Mammary microvascular endothelial cell (primary cell): ENCODE measurements around the gene ZNF628. TPM values are rescaled to one million over a fixed set of nuclear protein-coding genes. Genes with fewer than 3 reads are reported as not detected.

ENCODE experiments used
- total RNA-seq: library from RNA; depleted of rRNA; stranded (reverse); fragments of >200 nt; gene quantifications from 2 replicates; pipeline ENCODE4 v1.2.3, GENCODE V29; 2015

The ZNF628 gene
- 3.9 and 8.3 TPM in 2 replicates for total RNA-seq

GRCh38 chr19:55476100-55476775 lies at the start of gene ZNF628:
Gene ZNF628, plus strand, starts transcription at chr19:55476617. Its CDS starts 3,294 bp downstream, at chr19:55479911.

DNA sequence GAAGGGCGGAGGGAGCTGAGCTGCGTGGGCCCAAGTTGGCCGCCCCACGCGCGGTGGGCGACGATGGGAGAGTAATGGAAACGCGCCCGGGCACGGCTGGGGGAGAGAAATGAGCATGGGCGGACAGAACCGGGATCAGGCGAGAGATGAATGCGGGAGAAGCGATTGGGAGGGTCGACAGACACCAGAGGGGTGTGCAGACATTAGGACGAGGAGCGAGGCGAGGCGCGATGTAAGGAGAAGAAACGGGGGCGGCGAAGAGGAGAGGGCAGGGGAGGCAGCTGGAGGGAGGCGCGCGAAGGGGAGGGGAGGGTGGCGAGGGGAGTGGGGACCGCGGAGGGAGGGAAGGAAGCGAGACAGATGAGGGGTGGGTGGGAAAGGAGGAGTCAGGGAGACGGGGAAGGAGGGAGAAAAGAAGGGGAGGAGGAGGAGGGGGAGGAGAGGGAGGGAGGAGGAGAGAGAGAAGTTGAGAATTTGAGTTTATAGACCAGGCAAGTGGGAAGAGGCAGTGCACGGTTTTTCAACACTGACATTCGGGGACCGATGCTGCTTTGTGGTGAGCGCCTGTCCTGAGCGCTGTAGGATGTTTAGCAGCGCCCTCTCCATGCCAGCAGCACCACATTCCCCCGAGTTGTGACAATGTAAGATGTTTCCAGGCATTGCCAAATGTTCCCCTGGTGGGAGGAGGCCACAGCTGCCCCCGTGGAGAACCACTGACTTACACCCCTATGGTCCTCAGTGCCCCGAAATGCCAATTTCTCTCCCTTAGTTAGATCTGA lies 33.2 kb upstream of the ZNF628 start, which contains the start of gene SHISA7:
SHISA7 (minus strand) TSS at position 256 of the 779 bp plus-strand sequence. CDS start 437 bp downstream, outside the sequence.

DNA sequence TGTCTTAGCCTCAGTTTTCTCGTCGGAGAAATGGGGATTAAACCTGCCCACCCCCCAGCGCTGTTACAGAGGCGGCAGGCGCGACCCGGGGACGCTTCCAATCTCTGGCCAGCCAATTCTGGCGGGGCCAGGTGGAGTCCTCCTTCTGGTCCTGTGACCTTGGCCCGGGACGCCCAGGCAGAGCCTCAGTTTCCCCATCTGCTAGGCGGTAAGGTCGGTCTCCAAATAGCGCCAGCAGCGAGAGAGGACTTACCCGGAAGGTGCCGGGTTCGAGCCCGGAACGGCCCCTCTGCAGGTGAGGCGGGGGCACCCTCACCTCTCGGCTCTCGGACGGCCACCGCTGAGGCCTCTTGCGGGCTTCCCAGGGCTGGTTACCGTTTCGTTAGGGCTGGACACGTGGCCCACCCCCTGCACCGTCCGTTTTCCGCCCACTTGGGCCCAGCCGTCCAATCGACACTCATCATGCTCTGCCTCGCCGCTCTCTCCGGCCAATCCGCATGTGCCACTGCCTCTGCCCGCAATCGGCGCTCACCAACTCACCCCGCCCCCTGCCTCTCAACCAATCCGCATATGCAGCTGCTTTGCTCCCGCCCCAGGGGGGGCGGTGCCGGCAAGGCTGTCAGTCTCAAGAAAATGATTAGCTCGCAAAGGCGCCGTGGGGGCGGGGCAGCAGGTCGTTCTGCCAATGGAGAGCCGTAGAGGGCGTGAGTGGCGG lies 15.0 kb upstream of the ZNF628 start, which contains the start of gene ISOC2:
ISOC2 (minus strand) TSS at position 384 of the 715 bp plus-strand sequence. CDS start 5,156 bp downstream, outside the sequence.

GRCh38 chr19:55464662-55465054 lies 11.8 kb upstream of the ZNF628 start, which contains the start of gene C19orf85:
Gene C19orf85, minus strand, starts transcription at chr19:55464751. Its CDS starts 197 bp downstream, at chr19:55464554.

DNA sequence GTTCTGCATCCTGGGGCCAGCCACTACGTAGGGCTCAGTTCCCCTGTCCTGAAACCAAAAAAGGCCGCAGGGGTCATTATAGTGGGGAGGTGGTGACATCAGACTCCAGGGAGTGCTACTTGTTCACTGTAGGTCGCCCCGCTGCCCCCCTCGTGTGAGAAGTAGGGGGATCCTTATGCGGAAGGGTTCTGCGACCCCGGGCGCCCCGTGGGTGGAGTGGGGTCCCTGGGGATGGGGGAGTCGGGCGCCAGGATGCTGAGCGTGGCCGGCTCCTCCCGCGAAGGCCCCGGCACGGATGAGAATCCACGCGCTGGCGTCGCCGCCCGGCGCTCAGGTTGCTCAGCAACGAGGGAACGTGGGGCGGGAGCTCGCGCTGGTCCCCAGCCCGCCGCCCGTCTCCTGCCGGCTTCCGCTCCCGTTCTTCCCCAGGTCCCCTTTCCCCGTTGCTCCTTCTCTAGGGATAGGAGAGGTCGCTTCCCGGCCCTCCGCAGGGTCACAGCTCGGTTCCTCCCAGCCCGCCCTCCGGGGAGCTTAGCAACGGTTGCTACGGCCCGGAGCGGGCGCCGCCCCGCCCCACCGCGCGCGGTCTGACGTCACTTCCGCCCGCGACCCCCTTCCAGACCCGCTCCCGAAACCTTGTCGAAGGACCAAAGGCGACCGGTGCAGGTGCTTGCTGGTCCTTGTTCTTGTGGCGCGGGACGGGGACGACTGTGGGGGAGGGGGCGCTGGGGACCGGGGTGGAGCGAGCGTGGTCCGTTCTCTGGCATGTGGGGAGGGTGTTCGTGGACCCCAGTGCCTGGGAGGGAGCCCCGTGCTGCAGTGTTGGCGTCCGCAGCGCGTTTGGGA lies 8.4 kb downstream of the ZNF628 start, which contains the start of gene NAT14:
NAT14 (plus strand) TSS at position 596 of the 846 bp plus-strand sequence. CDS start 521 bp downstream, outside the sequence.

GRCh38 chr19:55487924-55488687 lies 11.7 kb downstream of the ZNF628 start, which contains the start of gene SSC5D:
Gene SSC5D, plus strand, starts transcription at chr19:55488436. Its CDS starts 154 bp downstream, at chr19:55488590.

Other genes starting within 250 kb of the ZNF628 start
- 0.27 and 1.7 TPM in 2 replicates for gene TMEM86B, start 247.9 kb upstream of the ZNF628 start, total RNA-seq
- gene PPP6R1, start 217.6 kb upstream of the ZNF628 start, total RNA-seq = 44.7 and 51.5 TPM in 2 replicates
- 44.3 and 63.8 TPM in 2 replicates for gene HSPBP1, start 196.5 kb upstream of the ZNF628 start, total RNA-seq
- 0.25 and 0.27 TPM in 2 replicates for gene BRSK1, start 192.6 kb upstream of the ZNF628 start, total RNA-seq
- gene TMEM150B, start 151.3 kb upstream of the ZNF628 start, total RNA-seq = not detected in 2 replicates
- gene KMT5C, start 136.7 kb upstream of the ZNF628 start, total RNA-seq = 6.3 and 6.6 TPM in 2 replicates
- not detected in 2 replicates for gene COX6B2, start 121.9 kb upstream of the ZNF628 start, total RNA-seq
- not detected in 2 replicates for gene GARIN5B, start 113.4 kb upstream of the ZNF628 start, total RNA-seq
- not detected in 2 replicates for gene IL11, start 106.2 kb upstream of the ZNF628 start, total RNA-seq
- gene TMEM190, start 99.8 kb upstream of the ZNF628 start, total RNA-seq = not detected in 2 replicates
- not detected in 2 replicates for gene TMEM238, start 92.3 kb upstream of the ZNF628 start, total RNA-seq
- gene RPL28, start 90.7 kb upstream of the ZNF628 start, total RNA-seq = 251 and 353 TPM in 2 replicates
- 153 and 158 TPM in 2 replicates for gene UBE2S, start 68.8 kb upstream of the ZNF628 start, total RNA-seq
- gene SHISA7, start 33.3 kb upstream of the ZNF628 start, total RNA-seq = not detected in 2 replicates
- 73.3 and 78.3 TPM in 2 replicates for gene ISOC2, start 15.0 kb upstream of the ZNF628 start, total RNA-seq
- not detected in 2 replicates for gene C19orf85, start 11.9 kb upstream of the ZNF628 start, total RNA-seq
- gene NAT14, start 8.6 kb downstream of the ZNF628 start, total RNA-seq = 15.4 and 16.5 TPM in 2 replicates
- 0.27 and 0.74 TPM in 2 replicates for gene SSC5D, start 11.8 kb downstream of the ZNF628 start, total RNA-seq
- not detected in 2 replicates for gene SBK2, start 60.5 kb downstream of the ZNF628 start, total RNA-seq
- gene SBK3, start 68.9 kb downstream of the ZNF628 start, total RNA-seq = 0.27 and 0.39 TPM in 2 replicates
- 4.7 and 6.4 TPM in 2 replicates for gene ZNF579, start 104.2 kb downstream of the ZNF628 start, total RNA-seq
- 3.1 and 6.0 TPM in 2 replicates for gene FIZ1, start 122.9 kb downstream of the ZNF628 start, total RNA-seq
- gene ZNF524, start 123.7 kb downstream of the ZNF628 start, total RNA-seq = 21.8 and 29.8 TPM in 2 replicates
- 1.8 and 2.7 TPM in 2 replicates for gene ZNF865, start 129.0 kb downstream of the ZNF628 start, total RNA-seq
- 4.5 and 5.0 TPM in 2 replicates for gene ZNF784, start 147.9 kb downstream of the ZNF628 start, total RNA-seq
- 6.5 and 11.2 TPM in 2 replicates for gene ZNF580, start 164.4 kb downstream of the ZNF628 start, total RNA-seq
- 18.2 and 18.9 TPM in 2 replicates for gene ZNF581, start 167.0 kb downstream of the ZNF628 start, total RNA-seq
- 10.7 and 11.7 TPM in 2 replicates for gene CCDC106, start 171.6 kb downstream of the ZNF628 start, total RNA-seq
- 161 and 178 TPM in 2 replicates for gene U2AF2, start 178.4 kb downstream of the ZNF628 start, total RNA-seq
- gene EPN1, start 198.6 kb downstream of the ZNF628 start, total RNA-seq = 106 and 120 TPM in 2 replicates